CD4-positive, CD25-positive, alpha-beta regulatory T cell (primary cell): ENCODE results near the gene HNRNPUL1. TPM values are rescaled to one million over a fixed set of nuclear protein-coding genes. Genes with fewer than 3 reads are reported as not detected.

Source experiments
- ATAC-seq, 2 donors: fragments of 150-1000 bp; cut with Tn5 transposase; one replicate each; pipeline ENCODE4 v1.10.0; 2021; ENCODE audit warnings: low read depth in 2 of 2, moderate number of reproducible peaks in 2 of 2, moderate library complexity in 1 of 2
- DNase-seq, 3 donors: peaks; one replicate each; pipeline versions ENCODE4 v3.0.0 to v3.0.0-alpha.2; 2012 to 2022; ENCODE audit warnings: mixed read lengths in 1 of 3
- H3K27ac ChIP-seq: one replicate; pipeline ENCODE4 v1.7.0; 2013; ENCODE audit warnings: mild to moderate bottlenecking, low read length; ENCODE audit not compliant: insufficient read depth, poor library complexity, severe bottlenecking
- H3K27me3 ChIP-seq: one replicate; pipeline ENCODE4 v1.7.0; 2013; ENCODE audit warnings: low read length; ENCODE audit not compliant: control insufficient read depth, insufficient read depth
- H3K36me3 ChIP-seq: one replicate; pipeline ENCODE4 v1.7.0; 2013; ENCODE audit warnings: mild to moderate bottlenecking, low read length, moderate library complexity; ENCODE audit not compliant: control insufficient read depth, insufficient read depth
- H3K4me1 ChIP-seq: 2 replicates; pipeline ENCODE4 v1.7.0; 2013; ENCODE audit warnings: mild to moderate bottlenecking, low read length; ENCODE audit not compliant: insufficient read depth, control insufficient read depth, poor library complexity, severe bottlenecking
- H3K4me3 ChIP-seq: one replicate; pipeline ENCODE4 v1.7.0; 2013; ENCODE audit warnings: low read depth, mild to moderate bottlenecking, low read length, moderate library complexity
- H3K9me3 ChIP-seq, 2 experiments: 1 replicate in 1 of 2; 2 replicates in 1 of 2; pipeline ENCODE4 v1.7.0; 2013; ENCODE audit warnings: low read length in 2 of 2, mild to moderate bottlenecking in 1 of 2, moderate library complexity in 1 of 2; ENCODE audit not compliant: control insufficient read depth in 2 of 2
- H3K27ac Mint-ChIP-seq, 3 donors: one replicate each; pipeline ENCODE4 v1.8.0; 2020 to 2022; ENCODE audit warnings: mild to moderate bottlenecking in 3 of 3, mixed read lengths in 3 of 3, moderate library complexity in 2 of 3
- H3K27me3 Mint-ChIP-seq: one replicate; pipeline ENCODE4 v1.8.0; 2022; ENCODE audit warnings: mild to moderate bottlenecking, mixed read lengths
- H3K36me3 Mint-ChIP-seq: one replicate; pipeline ENCODE4 v1.8.0; 2020; ENCODE audit warnings: mixed read lengths
- H3K4me1 Mint-ChIP-seq, 4 donors: one replicate each; pipeline ENCODE4 v1.8.0; 2020 to 2022; ENCODE audit warnings: mixed read lengths in 4 of 4, mild to moderate bottlenecking in 1 of 4
- H3K4me3 Mint-ChIP-seq, 4 donors: one replicate each; pipeline ENCODE4 v1.8.0; 2020 to 2022; ENCODE audit warnings: mild to moderate bottlenecking in 4 of 4, mixed read lengths in 4 of 4, moderate library complexity in 3 of 4
- H3K9me3 Mint-ChIP-seq, 7 donors: one replicate each; pipeline ENCODE4 v1.8.0; 2020 to 2022; ENCODE audit warnings: mixed read lengths in 7 of 7, mild to moderate bottlenecking in 3 of 7, moderate library complexity in 2 of 7
- polyA plus RNA-seq, 4 donors: library from polyadenylated mRNA; unstranded; fragments of 300-500 nt; fragmentation: Illumina TruSeq; gene quantifications; one replicate each; pipeline ENCODE4 v1.2.3, GENCODE V29; 2021
- total RNA-seq: library from RNA; stranded (reverse); gene quantifications from one replicate; pipeline ENCODE4 v1.2.3, GENCODE V29; 2022

The HNRNPUL1 gene
- total and polyA plus RNA-seq, 5 donors from 2014 or later = 39.3 to 354 (median 50.4) TPM

DNA sequence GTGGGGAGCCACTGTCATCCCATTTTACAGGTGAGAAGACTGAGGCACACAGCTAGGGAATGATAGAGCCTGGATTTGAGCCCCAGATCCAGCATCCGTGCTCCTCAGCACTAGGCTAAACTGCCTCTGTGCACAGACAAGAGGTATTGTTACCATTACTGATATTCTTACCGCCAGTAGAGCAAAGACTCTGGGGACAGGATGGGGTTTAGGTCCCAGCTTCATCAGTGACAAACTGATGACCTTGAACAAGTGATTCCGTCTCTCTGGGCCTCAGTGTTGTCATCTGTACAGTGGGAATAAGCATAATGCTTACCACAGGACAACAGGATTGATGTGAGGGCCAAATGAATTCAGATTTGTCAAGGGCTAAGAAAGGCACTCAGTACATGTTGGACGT, 28.7 kb upstream of the HNRNPUL1 start:
- Histone ChIP-seq H3K27me3 (peaks cover 2% of the 10 kb centered on the region), H3K4me3 (no peak overlapping the region), H3K36me3 (no peaks in the 10 kb centered on the region), H3K4me1 (no peaks in the 10 kb centered on the region), H3K9me3 (no peaks in the 10 kb centered on the region), H3K27ac (no peak overlapping the region)
- Mint-ChIP-seq H3K36me3 (no peaks in the 10 kb centered on the region), H3K9me3 (no peaks in the 10 kb centered on the region), H3K4me3 (no peak overlapping the region), H3K4me1 (peaks cover 0 to 3% (median 0%) of the 10 kb centered on the region in 4 donors), H3K27ac (no peak overlapping the region), H3K27me3 (no peaks in the 10 kb centered on the region)
- no peak for ATAC-seq
- no peak for DNase-seq

DNA sequence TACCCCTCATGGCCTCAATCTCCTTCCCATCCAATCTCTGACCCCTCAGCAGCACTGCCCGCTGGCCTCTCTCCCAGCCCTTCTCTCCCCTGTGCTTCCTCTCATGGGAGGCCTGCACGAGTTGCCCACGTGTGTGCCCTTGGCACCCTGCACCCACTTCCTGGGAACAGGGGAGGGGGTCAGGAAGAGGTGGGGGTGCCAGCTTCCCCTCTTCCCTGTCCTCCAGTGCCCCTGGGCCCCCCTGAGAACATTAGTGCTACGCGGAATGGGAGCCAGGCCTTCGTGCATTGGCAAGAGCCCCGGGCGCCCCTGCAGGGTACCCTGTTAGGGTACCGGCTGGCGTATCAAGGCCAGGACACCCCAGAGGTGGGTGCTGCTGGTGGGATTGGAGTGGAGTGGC, 25.9 kb upstream of the HNRNPUL1 start:
- Mint-ChIP-seq H3K27ac (peak overlapping the region in 1 of 3 donors; percentile 67), H3K4me3 (no peak overlapping the region), H3K27me3 (no peaks in the 10 kb centered on the region), H3K36me3 (no peaks in the 10 kb centered on the region), H3K9me3 (no peaks in the 10 kb centered on the region), H3K4me1 (peaks cover 0 to 3% (median 0%) of the 10 kb centered on the region in 4 donors)
- Histone ChIP-seq H3K4me1 (no peaks in the 10 kb centered on the region), H3K4me3 (no peak overlapping the region), H3K9me3 (no peaks in the 10 kb centered on the region), H3K27ac (no peak overlapping the region), H3K36me3 (no peaks in the 10 kb centered on the region), H3K27me3 (peaks cover 4% of the 10 kb centered on the region)
- ATAC-seq (no peak), DNase-seq (no peak)

DNA sequence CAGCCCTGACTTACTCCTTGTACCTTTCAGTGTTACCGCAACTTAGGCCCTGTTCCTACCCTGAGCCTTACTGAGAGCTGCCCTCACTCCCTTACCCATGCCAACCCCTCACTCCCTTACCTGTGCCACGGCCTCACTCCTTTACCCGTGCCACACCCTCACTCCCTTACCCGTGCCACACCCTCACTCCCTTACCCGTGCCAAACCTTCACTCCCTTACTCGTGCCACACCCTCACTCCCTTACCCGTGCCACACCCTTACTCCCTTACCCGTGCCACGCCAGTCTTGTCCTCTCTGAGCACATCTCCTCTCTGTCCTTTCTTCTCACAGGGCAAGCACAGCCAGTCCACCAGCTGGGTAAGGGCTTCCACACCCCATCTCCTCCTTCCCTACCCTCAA, 24.8 kb upstream of the HNRNPUL1 start:
- Mint-ChIP-seq H3K27me3 (no peaks in the 10 kb centered on the region), H3K4me3 (no peak overlapping the region), H3K27ac (no peak overlapping the region), H3K9me3 (no peaks in the 10 kb centered on the region), H3K36me3 (no peaks in the 10 kb centered on the region), H3K4me1 (peaks cover 0 to 3% (median 0%) of the 10 kb centered on the region in 4 donors)
- no peaks in the 10 kb centered on the region for H3K36me3 ChIP-seq
- DNase-seq = no peak
- ATAC-seq = no peak
- H3K9me3 ChIP-seq = no peaks in the 10 kb centered on the region
- H3K4me1 ChIP-seq = no peaks in the 10 kb centered on the region
- no peak overlapping the region for H3K4me3 ChIP-seq
- H3K27me3 ChIP-seq = peaks cover 4% of the 10 kb centered on the region
- H3K27ac ChIP-seq = no peak overlapping the region

DNA sequence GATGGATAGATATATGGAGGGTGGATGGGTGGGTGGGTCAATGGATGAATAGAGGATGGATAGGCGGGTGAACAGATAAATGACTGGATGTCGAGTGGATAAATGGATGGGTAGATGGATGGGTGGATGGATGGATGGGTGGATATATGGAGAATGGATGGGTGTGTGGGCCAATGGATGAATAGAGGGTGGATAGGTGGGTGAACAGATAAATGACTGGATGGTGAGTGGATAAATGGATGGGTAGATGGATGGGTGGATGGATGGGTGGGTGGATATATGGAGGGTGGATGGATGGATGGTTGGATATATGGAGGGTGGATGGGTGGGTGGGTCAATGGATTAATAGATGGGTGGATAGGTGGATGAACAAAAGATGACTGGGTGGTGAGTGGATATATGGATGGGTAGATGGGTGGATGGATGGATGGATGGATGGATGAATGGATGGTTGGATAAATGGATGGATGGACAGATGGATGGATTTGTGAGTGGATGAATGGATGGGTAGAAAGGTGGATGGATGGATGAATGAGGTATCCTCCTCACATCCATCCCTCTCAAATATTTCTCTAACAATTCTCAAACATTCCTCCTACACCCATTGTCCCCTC, 24.1 kb upstream of the HNRNPUL1 start:
- Histone ChIP-seq H3K27ac (no peak overlapping the region), H3K36me3 (no peaks in the 10 kb centered on the region), H3K9me3 (no peaks in the 10 kb centered on the region), H3K4me3 (no peak overlapping the region), H3K27me3 (peaks cover 4% of the 10 kb centered on the region), H3K4me1 (no peaks in the 10 kb centered on the region)
- Mint-ChIP-seq H3K9me3 (no peaks in the 10 kb centered on the region), H3K36me3 (no peaks in the 10 kb centered on the region), H3K27me3 (no peaks in the 10 kb centered on the region), H3K27ac (no peak overlapping the region), H3K4me1 (peaks cover 0 to 3% (median 0%) of the 10 kb centered on the region in 4 donors), H3K4me3 (no peak overlapping the region)
- no peak for ATAC-seq
- no peak for DNase-seq

DNA sequence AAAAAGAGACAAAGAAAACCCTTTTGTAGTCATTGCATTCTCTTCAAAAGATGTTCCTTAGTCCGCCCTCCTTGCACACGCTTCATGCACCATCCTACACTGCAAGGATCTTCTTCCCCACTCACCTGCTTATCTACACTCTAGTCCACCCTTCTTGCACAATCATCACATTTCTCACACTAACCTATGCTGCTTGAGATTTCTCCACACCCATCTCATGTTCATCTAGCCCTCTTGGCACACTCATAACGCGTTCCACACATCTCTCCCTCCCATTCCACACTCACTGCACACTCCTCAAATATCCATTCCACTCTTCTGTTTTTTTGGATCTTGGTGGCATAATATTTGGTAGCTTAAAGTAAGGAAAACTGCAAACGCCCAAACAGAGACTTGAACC, 22.3 kb upstream of the HNRNPUL1 start:
- ATAC-seq (no peak), DNase-seq (no peak)
- Histone ChIP-seq H3K27me3 (peaks cover 4% of the 10 kb centered on the region), H3K27ac (no peak overlapping the region), H3K4me1 (no peaks in the 10 kb centered on the region), H3K36me3 (no peaks in the 10 kb centered on the region), H3K4me3 (no peak overlapping the region), H3K9me3 (no peaks in the 10 kb centered on the region)
- peaks cover 0 to 3% (median 0%) of the 10 kb centered on the region in 4 donors for H3K4me1 Mint-ChIP-seq
- H3K27me3 Mint-ChIP-seq = no peaks in the 10 kb centered on the region
- H3K9me3 Mint-ChIP-seq = no peaks in the 10 kb centered on the region
- no peak overlapping the region for H3K4me3 Mint-ChIP-seq
- no peaks in the 10 kb centered on the region for H3K36me3 Mint-ChIP-seq
- H3K27ac Mint-ChIP-seq = no peak overlapping the region

DNA sequence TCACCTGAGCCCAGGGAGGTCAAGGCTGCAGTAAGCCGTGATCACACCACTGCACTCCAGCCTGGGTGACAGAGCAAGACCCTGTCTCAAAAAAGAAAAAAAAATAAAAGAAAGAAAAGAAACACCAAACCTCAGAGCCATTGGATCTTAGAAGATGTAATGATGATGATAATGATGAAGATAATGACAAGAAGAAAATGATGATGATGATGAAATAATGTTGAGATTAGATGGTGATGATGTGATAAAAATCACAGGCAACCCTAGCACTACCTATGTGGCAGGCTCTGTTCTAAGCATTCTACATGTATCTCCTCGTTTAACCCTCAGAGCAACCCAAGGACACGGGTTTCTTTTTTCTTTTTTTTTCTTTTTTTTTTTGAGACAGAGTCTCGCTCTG, 20.1 kb upstream of the HNRNPUL1 start:
- ATAC-seq (no peak), DNase-seq (no peak)
- Mint-ChIP-seq H3K36me3 (no peaks in the 10 kb centered on the region), H3K27me3 (no peaks in the 10 kb centered on the region), H3K27ac (no peak overlapping the region), H3K9me3 (no peaks in the 10 kb centered on the region), H3K4me3 (no peak overlapping the region), H3K4me1 (peaks cover 0 to 3% (median 0%) of the 10 kb centered on the region in 4 donors)
- no peak overlapping the region for H3K27ac ChIP-seq
- no peak overlapping the region for H3K4me3 ChIP-seq
- no peaks in the 10 kb centered on the region for H3K4me1 ChIP-seq
- H3K27me3 ChIP-seq = peaks cover 4% of the 10 kb centered on the region
- H3K36me3 ChIP-seq = no peaks in the 10 kb centered on the region
- no peaks in the 10 kb centered on the region for H3K9me3 ChIP-seq

DNA sequence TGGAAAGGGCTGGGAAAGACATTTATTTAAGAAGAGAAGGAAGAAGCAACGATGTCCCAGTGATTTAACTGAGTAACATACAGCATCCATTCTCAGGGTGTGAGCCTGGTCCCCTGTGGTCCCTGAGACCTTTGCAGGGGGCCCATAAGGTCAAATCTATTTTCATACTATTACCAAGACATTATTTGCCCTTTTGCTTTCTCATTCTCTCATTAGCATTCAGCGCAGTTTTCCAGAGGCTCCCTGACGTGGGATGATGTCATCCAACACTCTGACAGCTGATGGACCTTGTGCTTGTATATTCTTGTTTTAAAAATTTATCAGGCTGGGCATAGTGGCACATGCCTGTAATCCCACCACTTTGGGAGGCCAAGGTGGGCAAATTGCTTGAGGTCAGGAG, 18.3 kb upstream of the HNRNPUL1 start:
- H3K36me3 Mint-ChIP-seq = no peaks in the 10 kb centered on the region
- Histone ChIP-seq H3K27me3 (no peaks in the 10 kb centered on the region), H3K4me3 (no peak overlapping the region), H3K4me1 (no peaks in the 10 kb centered on the region), H3K36me3 (no peaks in the 10 kb centered on the region), H3K9me3 (no peaks in the 10 kb centered on the region), H3K27ac (no peak overlapping the region)
- H3K4me1 Mint-ChIP-seq = no peaks in the 10 kb centered on the region
- H3K4me3 Mint-ChIP-seq = no peak overlapping the region
- no peak for ATAC-seq
- no peak for DNase-seq
- no peaks in the 10 kb centered on the region for H3K9me3 Mint-ChIP-seq
- peaks cover 7% of the 10 kb centered on the region for H3K27me3 Mint-ChIP-seq
- no peak overlapping the region for H3K27ac Mint-ChIP-seq

DNA sequence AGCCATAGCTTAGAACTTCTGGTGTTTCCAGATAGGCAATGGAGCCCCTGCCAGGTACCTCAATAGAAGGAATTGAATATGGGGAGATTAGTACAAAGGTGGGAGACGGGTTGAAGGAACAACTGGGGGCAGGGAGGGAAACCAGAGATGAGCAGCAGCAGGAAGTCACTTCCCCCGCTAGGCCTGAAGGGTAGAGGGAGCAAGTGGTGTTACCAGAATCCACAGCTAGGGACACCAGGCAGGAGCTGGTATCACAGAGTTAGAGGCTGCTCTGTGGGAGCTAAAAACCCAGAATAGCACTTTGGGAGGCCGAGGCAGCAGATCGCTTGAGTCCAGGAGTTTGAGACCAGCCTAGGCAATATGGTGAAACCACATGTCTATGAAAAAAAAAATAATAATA, 15.3 kb upstream of the HNRNPUL1 start:
- no peaks in the 10 kb centered on the region for H3K9me3 Mint-ChIP-seq

More for the DNA sequence above, 15.3 kb upstream of the HNRNPUL1 start:
- Mint-ChIP-seq H3K27ac (no peak overlapping the region), H3K36me3 (no peaks in the 10 kb centered on the region), H3K4me3 (no peak overlapping the region), H3K4me1 (no peaks in the 10 kb centered on the region), H3K27me3 (peaks cover 7% of the 10 kb centered on the region)
- DNase-seq (no peak), ATAC-seq (no peak)
- no peak overlapping the region for H3K27ac ChIP-seq
- H3K4me3 ChIP-seq = no peak overlapping the region
- no peaks in the 10 kb centered on the region for H3K36me3 ChIP-seq
- H3K4me1 ChIP-seq = no peaks in the 10 kb centered on the region
- H3K27me3 ChIP-seq = no peaks in the 10 kb centered on the region
- H3K9me3 ChIP-seq = no peaks in the 10 kb centered on the region
